Endodermal cell (in vitro differentiated cells): ENCODE data around the gene ITK. TPM values are rescaled to one million over a fixed set of nuclear protein-coding genes. Genes with fewer than 3 reads are reported as not detected.
A peak's percentile ranks its signal among the peaks of the same experiment; 100 is the strongest.
"Not testable (repeated sequence)": the region's sequence is repeated elsewhere in the genome, so short reads cannot be mapped to it uniquely, and the experiment has no call there.

Experiments used
- DNase-seq: peaks from one replicate; pipeline ENCODE4 v3.0.0-alpha.2; 2017
- H3K27ac ChIP-seq: 2 replicates; pipeline ENCODE4 v1.5.1; 2013; ENCODE audit warnings: mild to moderate bottlenecking, low read depth, low read length, moderate library complexity
- H3K27me3 ChIP-seq: 2 replicates; pipeline ENCODE4 v1.6.1; 2013; ENCODE audit warnings: mild to moderate bottlenecking, low read length, moderate library complexity; ENCODE audit not compliant: insufficient read depth, control insufficient read depth, poor library complexity, severe bottlenecking
- H3K36me3 ChIP-seq: 2 replicates; pipeline ENCODE4 v1.7.0; 2013; ENCODE audit warnings: mild to moderate bottlenecking, low read length, moderate library complexity; ENCODE audit not compliant: control insufficient read depth, insufficient read depth
- H3K4me1 ChIP-seq: one replicate; pipeline ENCODE4 v1.7.0; 2013; ENCODE audit warnings: low read length; ENCODE audit not compliant: control insufficient read depth, insufficient read depth
- H3K4me3 ChIP-seq: 2 replicates; pipeline ENCODE4 v1.5.1; 2013; ENCODE audit warnings: mild to moderate bottlenecking, low read length, moderate library complexity
- H3K9ac ChIP-seq: 2 replicates; pipeline ENCODE4 v1.6.1; 2013; ENCODE audit warnings: mild to moderate bottlenecking, low read length, moderate library complexity; ENCODE audit not compliant: poor library complexity, severe bottlenecking; ENCODE audit errors: extremely low read depth
- H3K9me3 ChIP-seq: 2 replicates; pipeline ENCODE4 v1.6.1; 2013; ENCODE audit warnings: mild to moderate bottlenecking, low read length, moderate library complexity; ENCODE audit not compliant: control insufficient read depth
- H3K27ac Mint-ChIP-seq: 2 replicates; pipeline ENCODE4 v1.8.0; 2020; ENCODE audit warnings: mixed read lengths
- H3K27me3 Mint-ChIP-seq: 2 replicates; pipeline ENCODE4 v1.8.0; 2021; ENCODE audit warnings: mild to moderate bottlenecking, mixed read lengths; ENCODE audit not compliant: insufficient read depth
- H3K36me3 Mint-ChIP-seq: 2 replicates; pipeline ENCODE4 v1.8.0; 2020; ENCODE audit warnings: low read depth, mixed read lengths
- H3K4me1 Mint-ChIP-seq: 2 replicates; pipeline ENCODE4 v1.8.0; 2020; ENCODE audit warnings: mixed read lengths
- H3K4me3 Mint-ChIP-seq: 2 replicates; pipeline ENCODE4 v1.8.0; 2020; ENCODE audit warnings: mild to moderate bottlenecking, moderate library complexity, mixed read lengths
- H3K9me3 Mint-ChIP-seq: 2 replicates; pipeline ENCODE4 v1.8.0; 2020; ENCODE audit warnings: mild to moderate bottlenecking, mixed read lengths
- WGBS, 2 experiments: methylation state at CpG; one replicate each; pipeline versions ENCODE4 v1.1.5 to v1.1.7; 2013; ENCODE audit warnings: missing lambda C conversion rate in 2 of 2, mixed read lengths in 1 of 2; ENCODE audit not compliant: insufficient coverage in 1 of 2, insufficient read length in 1 of 2; 5-methylcytosine and 5-hydroxymethylcytosine counted together
- total RNA-seq, 2 donors: library from RNA; stranded (reverse); fragmentation: NEBNext Ultra II Directional in 1 of 2; extraction: Animal tissue kit (Norgen Biotek cat#: 25700) in 1 of 2; gene quantifications; 2 replicates in 1 of 2; 3 replicates in 1 of 2; pipeline ENCODE4 v1.2.1, GENCODE V29; 2021
- TF ChIP-seq, protein P1 (sequence below): fragments of 200-600 bp; sonication (generic); conservative IDR thresholded peaks from 2 replicates; pipeline ENCODE4 v1.5.0; 2021; ENCODE audit warnings: antibody characterized with exemption, mild to moderate bottlenecking

The ITK gene
- total RNA-seq, 2 donors from 2014 or later: 0.31 to 0.38 TPM

DNA sequence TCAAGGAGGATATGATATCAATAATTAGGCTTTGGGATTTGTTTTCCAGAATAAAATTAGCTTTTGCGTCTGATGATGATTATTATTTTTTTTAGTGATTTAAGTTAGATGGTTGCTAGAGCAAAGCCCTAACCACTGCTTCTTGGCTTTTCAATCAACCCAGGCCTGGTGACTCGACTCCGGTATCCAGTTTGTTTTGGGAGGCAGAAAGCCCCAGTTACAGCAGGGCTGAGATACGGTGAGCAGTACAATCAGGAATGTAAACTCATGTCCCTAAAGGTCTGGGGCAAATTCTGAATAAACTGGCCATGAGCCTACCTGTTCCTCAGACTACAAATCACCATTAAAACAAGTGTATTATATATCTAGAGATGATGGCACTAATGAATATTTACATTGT is 60.8 kb downstream of the ITK start:
- TF ChIP-seq, protein P1, sequence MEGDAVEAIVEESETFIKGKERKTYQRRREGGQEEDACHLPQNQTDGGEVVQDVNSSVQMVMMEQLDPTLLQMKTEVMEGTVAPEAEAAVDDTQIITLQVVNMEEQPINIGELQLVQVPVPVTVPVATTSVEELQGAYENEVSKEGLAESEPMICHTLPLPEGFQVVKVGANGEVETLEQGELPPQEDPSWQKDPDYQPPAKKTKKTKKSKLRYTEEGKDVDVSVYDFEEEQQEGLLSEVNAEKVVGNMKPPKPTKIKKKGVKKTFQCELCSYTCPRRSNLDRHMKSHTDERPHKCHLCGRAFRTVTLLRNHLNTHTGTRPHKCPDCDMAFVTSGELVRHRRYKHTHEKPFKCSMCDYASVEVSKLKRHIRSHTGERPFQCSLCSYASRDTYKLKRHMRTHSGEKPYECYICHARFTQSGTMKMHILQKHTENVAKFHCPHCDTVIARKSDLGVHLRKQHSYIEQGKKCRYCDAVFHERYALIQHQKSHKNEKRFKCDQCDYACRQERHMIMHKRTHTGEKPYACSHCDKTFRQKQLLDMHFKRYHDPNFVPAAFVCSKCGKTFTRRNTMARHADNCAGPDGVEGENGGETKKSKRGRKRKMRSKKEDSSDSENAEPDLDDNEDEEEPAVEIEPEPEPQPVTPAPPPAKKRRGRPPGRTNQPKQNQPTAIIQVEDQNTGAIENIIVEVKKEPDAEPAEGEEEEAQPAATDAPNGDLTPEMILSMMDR: no peak
- Histone ChIP-seq H3K4me1 (peaks cover 2% of the 10 kb centered on the region), H3K9ac (no peak overlapping the region), H3K27ac (no peak overlapping the region), H3K27me3 (no peaks in the 10 kb centered on the region), H3K36me3 (no peaks in the 10 kb centered on the region), H3K4me3 (no peak overlapping the region), H3K9me3 (no peaks in the 10 kb centered on the region)
- Mint-ChIP-seq H3K4me3 (no peak overlapping the region), H3K27ac (no peak overlapping the region), H3K27me3 (peaks cover 2% of the 10 kb centered on the region), H3K9me3 (peaks cover 1% of the 10 kb centered on the region), H3K36me3 (no peaks in the 10 kb centered on the region), H3K4me1 (peaks cover 21% of the 10 kb centered on the region)
- WGBS, 2 experiments: 91 to 100% methylated on average over 1 to 4 of the region's 4 CpGs
- no peak for DNase-seq

DNA sequence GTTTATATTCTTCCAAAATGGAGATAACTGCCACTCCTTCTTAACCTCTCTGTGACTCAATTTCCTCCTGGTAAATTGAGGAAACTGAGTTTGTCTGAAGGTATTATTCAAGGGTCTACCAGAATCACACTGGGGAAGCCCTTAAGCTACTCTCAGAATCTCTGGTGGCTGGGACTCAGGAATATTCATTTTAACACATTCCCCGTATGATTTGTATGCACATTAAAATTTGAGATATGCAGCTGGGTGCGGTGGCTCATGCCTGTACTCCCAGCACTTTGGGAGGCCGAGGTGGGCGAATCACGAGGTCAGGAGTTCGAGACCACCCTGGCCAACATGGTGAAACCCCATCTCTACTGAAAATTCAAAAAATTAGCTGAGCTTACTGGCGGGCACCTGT is 64.1 kb downstream of the ITK start:
- H3K27ac ChIP-seq, H3K27ac Mint-ChIP-seq, H3K4me3 ChIP-seq, H3K4me3 Mint-ChIP-seq, DNase-seq, H3K36me3 ChIP-seq, H3K36me3 Mint-ChIP-seq, H3K9me3 Mint-ChIP-seq, H3K27me3 ChIP-seq, H3K9ac ChIP-seq, H3K27me3 Mint-ChIP-seq, H3K9me3 ChIP-seq: not testable (repeated sequence)
- 91 to 100% methylated on average over 5 to 7 of the region's 7 CpGs for WGBS, 2 experiments
- peaks cover 13% of the 10 kb centered on the region for H3K4me1 ChIP-seq
- peaks cover 33% of the 10 kb centered on the region for H3K4me1 Mint-ChIP-seq

DNA sequence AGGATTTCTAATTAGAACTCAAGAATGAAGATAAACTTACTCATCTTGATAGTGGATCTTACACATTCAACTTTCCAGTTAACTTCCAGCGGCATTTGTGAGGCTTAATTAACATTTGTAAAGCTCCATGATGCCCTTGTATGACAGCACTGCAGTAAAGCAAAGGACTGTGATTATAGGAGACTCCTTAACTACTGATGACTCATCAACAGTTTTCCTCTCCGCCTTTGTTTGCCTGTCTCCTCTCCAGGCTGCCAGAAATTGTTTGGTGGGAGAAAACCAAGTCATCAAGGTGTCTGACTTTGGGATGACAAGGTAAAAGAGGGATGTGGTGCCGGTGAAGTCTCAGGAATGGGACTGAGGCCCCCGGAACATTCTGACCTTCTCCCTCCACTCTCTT is 64.8 kb downstream of the ITK start:
- H3K9me3 ChIP-seq: no peaks in the 10 kb centered on the region
- DNase-seq: peak; percentile 68
- H3K4me1 ChIP-seq: peaks cover 13% of the 10 kb centered on the region
- Mint-ChIP-seq H3K27me3 (no peaks in the 10 kb centered on the region), H3K4me3 (no peak overlapping the region), H3K9me3 (peaks cover under 1% of the 10 kb centered on the region), H3K4me1 (peaks cover 33% of the 10 kb centered on the region), H3K27ac (peak overlapping the region; percentile 96), H3K36me3 (no peaks in the 10 kb centered on the region)
- no peak overlapping the region for H3K4me3 ChIP-seq
- no peak overlapping the region for H3K9ac ChIP-seq
- no peaks in the 10 kb centered on the region for H3K36me3 ChIP-seq
- TF ChIP-seq, protein P1: no peak
- no peaks in the 10 kb centered on the region for H3K27me3 ChIP-seq
- WGBS, 2 experiments: 40 to 45% methylated on average over 2 to 4 of the region's 4 CpGs
- no peak overlapping the region for H3K27ac ChIP-seq

DNA sequence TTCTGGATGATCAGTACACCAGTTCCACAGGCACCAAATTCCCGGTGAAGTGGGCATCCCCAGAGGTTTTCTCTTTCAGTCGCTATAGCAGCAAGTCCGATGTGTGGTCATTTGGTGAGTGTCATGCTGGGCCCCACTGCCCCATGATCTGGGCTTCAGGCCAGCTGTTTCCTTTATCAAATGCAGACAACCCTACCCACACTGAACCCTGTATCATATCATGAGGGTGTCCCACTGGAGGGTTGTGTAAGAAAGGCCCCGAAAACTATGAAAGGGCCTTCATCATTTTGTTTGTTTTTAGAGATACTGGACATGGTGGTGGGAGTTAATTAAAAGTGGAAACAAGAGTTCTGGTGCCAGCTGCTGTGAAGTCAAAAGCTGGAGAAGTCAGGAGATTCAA is 65.2 kb downstream of the ITK start:
- Mint-ChIP-seq H3K27ac (peak overlapping the region; percentile 96), H3K4me3 (no peak overlapping the region), H3K4me1 (peaks cover 33% of the 10 kb centered on the region), H3K27me3 (no peaks in the 10 kb centered on the region), H3K36me3 (no peaks in the 10 kb centered on the region), H3K9me3 (no peaks in the 10 kb centered on the region)
- no peak for DNase-seq
- WGBS, 2 experiments: 75 to 83% methylated on average over 2 to 4 of the region's 4 CpGs
- Histone ChIP-seq H3K27me3 (no peaks in the 10 kb centered on the region), H3K4me3 (no peak overlapping the region), H3K27ac (no peak overlapping the region), H3K9me3 (no peaks in the 10 kb centered on the region), H3K36me3 (no peaks in the 10 kb centered on the region), H3K4me1 (peaks cover 13% of the 10 kb centered on the region), H3K9ac (no peak overlapping the region)
- TF ChIP-seq, protein P1: no peak
